OCI-LY7 (cell line): ENCODE measurements around the gene ANKFY1.

Source experiments
- EZH2phosphoT487 ChIP-seq: fragments of 200-600 bp; sonication (generic); IDR thresholded peaks from 2 replicates; pipeline ENCODE4 v1.6.1; 2018; ENCODE audit warnings: low read depth, borderline replicate concordance, mild to moderate bottlenecking, mixed run types, antibody characterized with exemption, low read length, moderate library complexity, mixed read lengths
- TF ChIP-seq, protein P1 (sequence below): fragments of 200-600 bp; sonication (generic); conservative IDR thresholded peaks from 2 replicates; pipeline ENCODE4 v1.5.1; 2014; ENCODE audit warnings: mild to moderate bottlenecking, antibody characterized with exemption, low read length, moderate library complexity, mixed read lengths

DNA sequence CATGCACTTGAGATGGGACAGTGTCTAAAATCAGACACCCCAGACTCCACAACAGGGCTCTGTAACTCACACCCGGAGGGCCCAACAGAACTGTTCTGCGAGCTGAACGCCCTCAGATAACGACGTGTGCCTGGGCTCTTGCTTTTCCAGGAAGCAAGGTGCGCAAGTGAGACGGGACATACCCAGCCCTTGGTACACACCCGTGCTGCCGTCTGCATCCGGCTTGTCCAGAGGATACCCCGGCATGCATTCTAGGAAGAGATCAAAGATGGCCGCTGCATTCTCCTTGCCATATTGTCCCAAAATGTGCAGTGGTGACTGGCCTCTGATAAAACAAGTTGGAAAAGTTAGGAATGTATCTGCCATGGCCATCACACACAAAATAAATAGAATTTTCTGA lies 91.4 kb downstream of the ANKFY1 start:
- TF ChIP-seq, protein P1, sequence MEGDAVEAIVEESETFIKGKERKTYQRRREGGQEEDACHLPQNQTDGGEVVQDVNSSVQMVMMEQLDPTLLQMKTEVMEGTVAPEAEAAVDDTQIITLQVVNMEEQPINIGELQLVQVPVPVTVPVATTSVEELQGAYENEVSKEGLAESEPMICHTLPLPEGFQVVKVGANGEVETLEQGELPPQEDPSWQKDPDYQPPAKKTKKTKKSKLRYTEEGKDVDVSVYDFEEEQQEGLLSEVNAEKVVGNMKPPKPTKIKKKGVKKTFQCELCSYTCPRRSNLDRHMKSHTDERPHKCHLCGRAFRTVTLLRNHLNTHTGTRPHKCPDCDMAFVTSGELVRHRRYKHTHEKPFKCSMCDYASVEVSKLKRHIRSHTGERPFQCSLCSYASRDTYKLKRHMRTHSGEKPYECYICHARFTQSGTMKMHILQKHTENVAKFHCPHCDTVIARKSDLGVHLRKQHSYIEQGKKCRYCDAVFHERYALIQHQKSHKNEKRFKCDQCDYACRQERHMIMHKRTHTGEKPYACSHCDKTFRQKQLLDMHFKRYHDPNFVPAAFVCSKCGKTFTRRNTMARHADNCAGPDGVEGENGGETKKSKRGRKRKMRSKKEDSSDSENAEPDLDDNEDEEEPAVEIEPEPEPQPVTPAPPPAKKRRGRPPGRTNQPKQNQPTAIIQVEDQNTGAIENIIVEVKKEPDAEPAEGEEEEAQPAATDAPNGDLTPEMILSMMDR, result no peak
- no peak for TF ChIP-seq EZH2phosphoT487
